Measurements from ENCODE around the gene FRMD3.

GRCh38 chr9:83471241-83471640, 67.0 kb downstream of the FRMD3 start:
- TF ChIP-seq CTCF (IDR thresholded peaks at IDR 0.05) (no peak), POLR2A (IDR thresholded peaks at IDR 0.05) (no peak)

All from body of pancreas (tissue), 4 donors.